ENCODE data around the gene TTLL3. TPM values are rescaled to one million over a fixed set of nuclear protein-coding genes. Genes with fewer than 3 reads are reported as not detected.
"Not testable (repeated sequence)": the region's sequence is repeated elsewhere in the genome, so short reads cannot be mapped to it uniquely, and the experiment has no call there.

Gene TTLL3
- total and polyA plus RNA-seq, 2 donors from 2014 or later = 27.5 to 61.0 TPM

DNA sequence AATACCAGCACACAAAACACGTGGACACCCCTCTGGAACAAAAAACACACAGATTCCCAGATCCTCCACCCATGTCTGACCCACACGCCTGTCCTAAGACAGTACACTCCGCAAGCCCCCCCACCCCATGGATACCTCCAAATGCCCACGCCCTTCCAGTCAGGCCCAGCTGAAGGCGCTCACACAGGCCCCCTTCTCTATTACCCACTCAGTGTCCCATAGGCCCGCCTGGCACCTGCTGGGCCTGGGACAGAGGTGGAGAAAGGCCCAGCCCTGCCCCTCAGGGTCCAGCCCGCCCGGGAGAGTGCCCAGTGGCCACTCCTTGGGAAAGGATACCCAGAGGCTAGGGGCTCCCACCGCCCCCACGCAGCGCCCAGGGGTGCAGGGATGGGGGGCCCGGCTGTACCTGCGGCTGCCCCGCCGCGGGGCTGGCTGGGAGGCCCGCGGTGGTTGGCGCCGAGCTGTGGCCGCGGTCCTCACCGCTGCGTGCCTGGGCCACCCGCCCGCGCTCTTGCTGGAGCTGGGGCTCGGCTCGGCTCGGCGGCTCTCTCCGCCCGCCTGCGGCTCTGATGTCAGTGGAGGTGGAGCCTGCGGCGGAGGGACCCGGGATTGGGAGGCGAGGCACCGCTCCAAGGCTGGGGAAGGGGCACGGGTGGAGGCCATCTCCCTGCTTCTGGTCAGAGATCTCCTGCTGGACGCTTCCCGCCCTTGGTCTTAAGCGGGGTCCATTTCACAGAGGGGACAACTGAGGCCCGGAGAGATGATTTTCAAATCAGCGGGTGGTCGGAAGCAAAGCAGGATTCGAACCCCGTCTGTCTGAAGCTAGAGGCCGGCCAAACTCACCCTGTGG lies 40.4 kb upstream of the TTLL3 start, which contains the start of gene CAMK1:
Gene CAMK1 (minus strand): TSS at position 522 of the 850 bp plus-strand sequence. CDS start 2,198 bp downstream, outside the sequence.
- intact Hi-C loops (cut with DNase I) = no loop called here
- no peak for FAIRE-seq
- DNase-seq = peak; percentile 86 to 95 (median 90)
- Histone ChIP-seq H3K4me3 (ENCODE audit: low read length in 3 of 3) (peak within 1 kb of the TSS; percentile 56 to 73 (median 73)), H3K9me3 (ENCODE audit: control insufficient read depth in 2 of 3, insufficient read depth in 1 of 3, low read length in 3 of 3) (no peaks in the 10 kb centered on the region), H3K27ac (ENCODE audit: low read depth in 2 of 2, low read length in 2 of 2) (peak within 1 kb of the TSS; percentile 77 to 91), H3K36me3 (ENCODE audit: control insufficient read depth in 2 of 3, insufficient read depth in 3 of 3, low read length in 3 of 3) (no peaks in the 10 kb centered on the region), H3K4me1 (ENCODE audit: control insufficient read depth in 2 of 3, insufficient read depth in 2 of 3, low read depth in 1 of 3, low read length in 3 of 3) (peaks cover 0 to 29% (median 27%) of the 10 kb centered on the region in 3 donors), H3K9ac (ENCODE audit: low read length in 3 of 3) (peak within 1 kb of the TSS; percentile 2 to 98 (median 79)), H3K27me3 (ENCODE audit: control insufficient read depth, insufficient read depth, low read length) (no peaks in the 10 kb centered on the region)
- TF ChIP-seq, protein P1, sequence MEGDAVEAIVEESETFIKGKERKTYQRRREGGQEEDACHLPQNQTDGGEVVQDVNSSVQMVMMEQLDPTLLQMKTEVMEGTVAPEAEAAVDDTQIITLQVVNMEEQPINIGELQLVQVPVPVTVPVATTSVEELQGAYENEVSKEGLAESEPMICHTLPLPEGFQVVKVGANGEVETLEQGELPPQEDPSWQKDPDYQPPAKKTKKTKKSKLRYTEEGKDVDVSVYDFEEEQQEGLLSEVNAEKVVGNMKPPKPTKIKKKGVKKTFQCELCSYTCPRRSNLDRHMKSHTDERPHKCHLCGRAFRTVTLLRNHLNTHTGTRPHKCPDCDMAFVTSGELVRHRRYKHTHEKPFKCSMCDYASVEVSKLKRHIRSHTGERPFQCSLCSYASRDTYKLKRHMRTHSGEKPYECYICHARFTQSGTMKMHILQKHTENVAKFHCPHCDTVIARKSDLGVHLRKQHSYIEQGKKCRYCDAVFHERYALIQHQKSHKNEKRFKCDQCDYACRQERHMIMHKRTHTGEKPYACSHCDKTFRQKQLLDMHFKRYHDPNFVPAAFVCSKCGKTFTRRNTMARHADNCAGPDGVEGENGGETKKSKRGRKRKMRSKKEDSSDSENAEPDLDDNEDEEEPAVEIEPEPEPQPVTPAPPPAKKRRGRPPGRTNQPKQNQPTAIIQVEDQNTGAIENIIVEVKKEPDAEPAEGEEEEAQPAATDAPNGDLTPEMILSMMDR (IDR thresholded peaks at IDR 0.05; ENCODE audit: borderline replicate concordance, extremely low read depth, insufficient read depth) = no peak

DNA sequence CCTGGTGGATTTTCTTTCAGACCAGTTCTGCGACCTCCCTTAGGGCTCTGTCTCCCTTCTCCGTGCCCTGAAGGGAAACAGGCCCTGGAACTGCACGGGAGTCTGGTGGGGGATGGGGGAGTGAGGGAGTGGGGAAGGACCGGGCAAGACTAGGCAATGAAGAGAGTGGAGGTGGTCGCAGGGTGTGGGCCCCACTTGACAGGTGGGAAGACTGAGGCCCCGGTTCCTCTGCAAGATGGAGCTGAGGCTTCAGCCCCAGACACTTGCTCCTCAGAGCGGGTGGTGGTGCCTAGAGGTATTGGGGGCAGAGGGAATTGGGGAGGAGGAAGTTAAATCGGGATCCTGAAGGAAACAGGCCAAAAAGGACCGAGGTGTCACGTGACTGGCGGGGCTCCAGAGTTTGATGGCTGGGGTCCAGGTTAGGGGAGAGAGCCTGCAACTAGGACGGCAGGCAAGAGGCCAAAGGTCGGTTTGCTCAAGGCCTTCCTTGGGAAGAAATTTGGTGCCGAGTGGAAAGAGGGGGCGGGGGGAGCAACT lies 39.7 kb upstream of the TTLL3 start:
- FAIRE-seq (no peak), DNase-seq (peak; percentile 56 to 95 (median 76))
- peak overlapping the region; percentile 56 to 73 (median 73) for H3K4me3 ChIP-seq (ENCODE audit: low read length in 3 of 3)
- intact Hi-C loops (cut with DNase I) = no loop called here
- peak overlapping the region in 2 of 3 donors; percentile 75 to 98 for H3K9ac ChIP-seq (ENCODE audit: low read length in 3 of 3)
- peak overlapping the region; percentile 77 to 91 for H3K27ac ChIP-seq (ENCODE audit: low read depth in 2 of 2, low read length in 2 of 2)
- H3K27me3 ChIP-seq (ENCODE audit: control insufficient read depth, insufficient read depth, low read length) = no peaks in the 10 kb centered on the region
- H3K4me1 ChIP-seq (ENCODE audit: control insufficient read depth in 2 of 3, insufficient read depth in 2 of 3, low read depth in 1 of 3, low read length in 3 of 3) = peaks cover 0 to 29% (median 27%) of the 10 kb centered on the region in 3 donors
- no peaks in the 10 kb centered on the region for H3K9me3 ChIP-seq (ENCODE audit: control insufficient read depth in 2 of 3, insufficient read depth in 1 of 3, low read length in 3 of 3)
- H3K36me3 ChIP-seq (ENCODE audit: control insufficient read depth in 2 of 3, insufficient read depth in 3 of 3, low read length in 3 of 3) = no peaks in the 10 kb centered on the region
- TF ChIP-seq, protein P1 (IDR thresholded peaks at IDR 0.05; ENCODE audit: borderline replicate concordance, extremely low read depth, insufficient read depth) = no peak

DNA sequence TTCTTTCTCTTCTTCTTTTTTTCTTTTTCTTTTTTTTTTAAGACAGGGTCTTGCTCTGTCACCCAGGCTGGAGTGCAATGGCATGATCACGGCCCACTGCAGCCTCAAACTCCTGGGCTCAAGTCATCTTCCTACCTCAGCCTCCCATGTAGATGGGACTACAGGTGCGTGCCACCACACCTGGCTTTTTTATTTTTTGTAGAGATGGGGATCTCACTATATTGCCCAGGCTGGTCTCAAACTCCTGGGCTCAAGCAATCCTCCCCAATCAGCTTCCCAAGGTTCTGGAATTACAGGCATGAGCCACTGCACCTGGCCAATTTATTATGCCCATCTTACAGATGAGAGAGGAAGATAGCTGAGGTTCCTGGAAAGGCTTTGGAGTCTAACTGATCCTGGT lies 39.1 kb upstream of the TTLL3 start:
- Histone ChIP-seq H3K4me3 (ENCODE audit: low read length in 3 of 3) (peak overlapping the region in 1 of 3 donors; percentile 73), H3K4me1 (ENCODE audit: control insufficient read depth in 2 of 3, insufficient read depth in 2 of 3, low read depth in 1 of 3, low read length in 3 of 3) (peaks cover 0 to 27% (median 26%) of the 10 kb centered on the region in 3 donors), H3K27ac (ENCODE audit: low read depth in 2 of 2, low read length in 2 of 2) (peak overlapping the region; percentile 45 to 77)
- FAIRE-seq; H3K36me3 ChIP-seq (ENCODE audit: control insufficient read depth in 2 of 3, insufficient read depth in 3 of 3, low read length in 3 of 3); DNase-seq; H3K27me3 ChIP-seq (ENCODE audit: control insufficient read depth, insufficient read depth, low read length); H3K9ac ChIP-seq (ENCODE audit: low read length in 3 of 3); H3K9me3 ChIP-seq (ENCODE audit: control insufficient read depth in 2 of 3, insufficient read depth in 1 of 3, low read length in 3 of 3); intact Hi-C loops (cut with DNase I): not testable (repeated sequence)

All from kidney (tissue), 14 donors.